SU-DHL-6 (cell line): ENCODE data around the gene TNNT2.

Source experiments
- H2AFZ ChIP-seq: fragments of 200-600 bp; sonication (generic); 2 replicates; pipeline ENCODE4 v1.6.1; 2014; ENCODE audit warnings: low read depth, mild to moderate bottlenecking, moderate library complexity, mixed read lengths, antibody characterized with exemption, low read length; ENCODE audit not compliant: severe bottlenecking
- H3F3A ChIP-seq: fragments of 200-600 bp; shearing (Covaris generic); 2 replicates; pipeline ENCODE4 v1.6.0; 2016; ENCODE audit warnings: antibody characterized with exemption, mild to moderate bottlenecking; ENCODE audit not compliant: insufficient read depth
- H3K27ac ChIP-seq: fragments of 200-600 bp; sonication (generic); 2 replicates; pipeline ENCODE4 v1.5.1; 2016; ENCODE audit warnings: low read depth, mild to moderate bottlenecking, low read length, moderate library complexity, mixed read lengths
- H3K27me3 ChIP-seq: fragments of 200-600 bp; sonication (generic), shearing (Covaris generic); 2 replicates; pipeline ENCODE4 v1.6.0; 2014; ENCODE audit warnings: mild to moderate bottlenecking, low read length
- H3K36me3 ChIP-seq: fragments of 200-600 bp; sonication (generic); 2 replicates; pipeline ENCODE4 v1.6.1; 2014; ENCODE audit warnings: mild to moderate bottlenecking, low read length, mixed read lengths
- H3K4me2 ChIP-seq: fragments of 300-600, 200-600 bp; shearing (Covaris generic), sonication (generic); 2 replicates; pipeline ENCODE4 v1.6.0; 2014; ENCODE audit warnings: low read length, low read depth, mild to moderate bottlenecking; ENCODE audit not compliant: poor library complexity, severe bottlenecking
- H3K4me3 ChIP-seq: fragments of 200-600 bp; sonication (generic); 2 replicates; pipeline ENCODE4 v1.5.1; 2014; ENCODE audit warnings: antibody characterized with exemption, low read length, mild to moderate bottlenecking, mixed read lengths; ENCODE audit not compliant: insufficient read depth, poor library complexity, severe bottlenecking
- H3K79me2 ChIP-seq: fragments of 200-600 bp; sonication (generic); 2 replicates; pipeline ENCODE4 v1.6.1; 2014; ENCODE audit warnings: mild to moderate bottlenecking, low read length, moderate library complexity; ENCODE audit not compliant: insufficient read depth
- H3K9ac ChIP-seq: fragments of 200-600 bp; sonication (generic); 2 replicates; pipeline ENCODE4 v1.7.0; 2014; ENCODE audit warnings: mild to moderate bottlenecking, low read length
- H3K9me2 ChIP-seq: fragments of 200-600 bp; sonication (generic); replicated peaks from 2 replicates; pipeline ENCODE4 v1.6.1; 2014; ENCODE audit warnings: low read length; ENCODE audit not compliant: insufficient read depth
- H3K9me3 ChIP-seq: fragments of 200-600 bp; sonication (generic); 2 replicates; pipeline ENCODE4 v1.6.1; 2014; ENCODE audit warnings: low read length, mixed read lengths; ENCODE audit not compliant: insufficient read depth
- H4K20me1 ChIP-seq: fragments of 200-600 bp; sonication (generic); 2 replicates; pipeline ENCODE4 v1.6.1; 2014; ENCODE audit warnings: low read depth, mild to moderate bottlenecking, antibody characterized with exemption, low read length, moderate library complexity, mixed read lengths
- CTCF ChIP-seq: fragments of 200-600 bp; sonication (generic); IDR thresholded peaks from one replicate; pipeline ENCODE4 v1.5.1; 2017; ENCODE audit warnings: antibody characterized with exemption, mild to moderate bottlenecking, low read length, moderate library complexity; ENCODE audit not compliant: insufficient read depth, poor library complexity, severe bottlenecking
- EZH2phosphoT487 ChIP-seq: fragments of 200-600 bp; sonication (generic), shearing (Covaris generic); conservative IDR thresholded peaks from 2 replicates; pipeline ENCODE4 v1.6.1; 2018; ENCODE audit warnings: mild to moderate bottlenecking, antibody characterized with exemption, low read length, moderate library complexity, mixed read lengths

TNNT2 gene

GRCh38 chr1:201309416-201309815 is 68.1 kb downstream of the TNNT2 start:
- no peaks in the 10 kb centered on the region for H3K9me3 ChIP-seq
- H4K20me1 ChIP-seq: no peaks in the 10 kb centered on the region
- no peak overlapping the region for H3K27ac ChIP-seq
- H3K9me2 ChIP-seq: no peaks in the 10 kb centered on the region
- no peak overlapping the region for H3K4me2 ChIP-seq
- H3K79me2 ChIP-seq: no peaks in the 10 kb centered on the region
- no peaks in the 10 kb centered on the region for H3K36me3 ChIP-seq
- no peaks in the 10 kb centered on the region for H3K27me3 ChIP-seq
- TF ChIP-seq CTCF: peak; percentile 28
- no peak for TF ChIP-seq EZH2phosphoT487
- no peak overlapping the region for H2AFZ ChIP-seq
- H3K4me3 ChIP-seq: no peak overlapping the region
- H3F3A ChIP-seq: no peaks in the 10 kb centered on the region
- H3K9ac ChIP-seq: no peak overlapping the region
